GM19238 (cell line): ENCODE results near the gene HHAT.
A peak's percentile ranks its signal among the peaks of the same experiment; 100 is the strongest.

ENCODE experiments used
- DNase-seq: peaks from one replicate; pipeline ENCODE4 v3.0.0; 2011; ENCODE audit warnings: low spot score; ENCODE audit not compliant: insufficient read length

The HHAT gene

DNA sequence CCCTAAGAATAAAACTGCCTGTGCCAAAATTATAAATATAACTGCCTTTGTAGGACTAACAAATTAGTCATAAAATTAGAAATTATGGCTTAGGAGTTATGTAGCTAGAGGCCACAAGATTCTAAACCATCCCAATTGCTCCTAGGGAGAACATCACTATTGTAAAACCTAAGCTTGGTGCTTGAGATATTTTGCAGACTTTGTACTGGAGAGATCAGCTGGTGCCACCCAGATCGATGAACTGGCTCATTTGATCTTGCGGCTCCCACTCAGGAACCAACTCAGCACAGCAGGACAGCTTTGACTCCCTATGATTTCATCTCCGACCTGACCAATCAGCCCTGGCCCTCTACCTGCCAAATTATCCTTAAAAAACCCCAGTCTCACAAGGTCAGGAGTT, 30.6 kb downstream of the HHAT start:
- no peak for DNase-seq

DNA sequence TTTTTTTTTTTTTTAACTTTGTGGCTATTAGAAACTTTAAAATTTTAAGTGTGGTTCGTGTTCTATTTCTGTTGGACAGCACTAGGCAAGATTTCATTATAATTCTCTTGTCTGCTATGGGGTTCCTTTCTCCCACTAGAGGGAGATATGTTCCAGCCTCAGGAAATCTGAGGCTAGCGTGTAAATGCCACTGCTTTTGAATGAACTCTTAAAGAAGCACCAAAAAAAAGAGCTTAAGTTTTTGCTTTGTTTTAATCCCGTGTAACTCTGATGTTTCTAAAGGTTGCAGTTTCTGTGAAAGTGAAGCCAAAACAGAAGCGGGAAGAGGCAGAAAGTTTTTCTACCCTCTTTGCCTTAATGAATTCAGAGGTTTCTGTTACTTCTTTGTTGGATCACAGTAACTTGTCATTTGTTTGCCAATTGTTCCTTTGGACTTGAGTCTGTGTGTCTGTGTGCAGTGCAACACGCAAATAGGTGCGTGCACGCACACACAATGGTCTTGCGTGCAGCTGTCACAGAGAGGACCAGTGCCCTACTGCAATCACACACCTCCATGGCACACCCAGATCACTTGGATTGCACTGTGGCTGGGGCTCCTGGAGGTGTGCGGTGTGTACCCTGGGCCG, 32.3 kb downstream of the HHAT start:
- no peak for DNase-seq

DNA sequence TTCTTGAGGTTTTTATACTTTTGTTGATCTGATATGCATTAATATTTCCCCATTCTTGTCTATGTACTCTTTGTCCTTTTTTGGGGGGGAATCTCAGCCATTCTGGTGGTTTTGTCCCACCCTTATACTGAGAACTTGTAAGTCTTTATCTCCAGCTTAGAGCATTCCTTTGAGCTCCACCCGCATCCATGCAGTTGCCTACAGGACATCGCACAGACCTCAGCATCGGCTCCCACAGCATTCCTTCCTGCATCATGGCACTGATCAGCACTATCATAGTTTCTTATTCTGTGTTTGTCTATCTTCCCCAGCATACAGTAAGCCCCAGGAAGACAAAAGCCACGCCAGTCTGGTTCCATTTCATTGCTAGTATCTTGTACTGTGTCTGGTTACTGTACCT, 33.0 kb downstream of the HHAT start:
- no peak for DNase-seq

DNA sequence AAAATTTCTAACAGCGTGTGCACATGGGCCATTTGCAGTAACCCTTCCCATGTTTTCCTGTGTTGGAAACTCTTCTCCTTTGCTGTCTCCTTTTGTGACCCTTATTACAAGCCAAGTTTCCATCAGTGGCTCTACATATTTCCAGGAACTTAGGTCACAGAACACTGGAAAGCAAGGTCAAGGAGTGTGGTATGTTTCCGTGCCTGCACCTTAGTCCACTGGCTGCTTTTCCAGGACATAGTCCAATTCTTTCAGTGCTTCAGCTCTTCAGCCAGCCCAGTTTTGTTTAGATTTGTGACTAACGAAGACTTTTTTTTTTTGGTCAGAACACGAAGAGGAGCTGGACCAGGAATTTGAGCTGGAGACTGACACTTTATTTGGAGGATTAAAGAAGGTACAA, 33.8 kb downstream of the HHAT start:
- no peak for DNase-seq

- no peak for DNase-seq
Observed at GRCh38 chr1:210363119-210363518, 34.4 kb downstream of the HHAT start.

DNA sequence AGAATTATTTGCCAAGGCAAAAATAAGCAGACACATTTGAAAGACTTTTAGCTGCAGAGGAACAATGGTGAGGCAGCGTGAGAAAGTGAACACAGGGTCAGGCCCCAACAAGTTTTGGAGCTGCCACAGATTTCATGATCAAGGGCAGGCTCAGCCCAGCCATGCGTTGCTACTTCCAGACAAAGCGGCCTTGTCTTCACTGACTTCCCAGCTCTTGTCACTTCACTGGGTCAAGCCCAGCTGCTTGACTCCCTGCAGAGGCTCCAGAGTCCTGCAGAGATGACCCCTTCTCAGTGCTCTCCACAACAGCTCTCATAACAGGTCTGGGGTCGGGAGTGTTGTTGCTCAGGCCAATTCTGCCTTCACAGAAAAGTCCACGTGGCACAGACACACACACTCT, 35.8 kb downstream of the HHAT start:
- DNase-seq, result no peak

- DNase-seq, result no peak
Observed at GRCh38 chr1:210366767-210367166, 38.1 kb downstream of the HHAT start.

- no peak for DNase-seq
Observed at GRCh38 chr1:210367566-210367965, 38.9 kb downstream of the HHAT start.

- no peak for DNase-seq
Observed at GRCh38 chr1:210369425-210369824, 40.7 kb downstream of the HHAT start.

DNA sequence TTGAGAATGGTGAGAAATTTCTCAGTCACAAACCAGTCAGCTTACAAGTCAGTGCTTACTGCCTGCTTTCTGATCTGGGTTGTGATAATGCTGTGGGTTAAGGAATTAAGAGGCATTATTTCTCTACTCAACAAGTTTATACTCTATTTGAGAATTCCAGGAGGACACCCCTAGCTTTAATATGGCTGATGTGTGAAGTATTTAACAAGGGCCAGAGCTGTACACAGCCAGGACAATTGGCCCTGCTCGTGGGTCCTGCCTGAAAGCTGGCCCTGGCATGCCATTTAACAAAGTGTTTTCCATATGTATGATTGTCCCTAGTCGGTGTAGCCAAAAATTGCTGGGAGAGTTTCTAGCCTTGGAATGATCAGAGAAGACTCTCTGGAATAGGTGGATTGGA, 43.2 kb downstream of the HHAT start:
- DNase-seq, result no peak

GRCh38 chr1:210372491-210372890, 43.8 kb downstream of the HHAT start:
- no peak for DNase-seq

DNA sequence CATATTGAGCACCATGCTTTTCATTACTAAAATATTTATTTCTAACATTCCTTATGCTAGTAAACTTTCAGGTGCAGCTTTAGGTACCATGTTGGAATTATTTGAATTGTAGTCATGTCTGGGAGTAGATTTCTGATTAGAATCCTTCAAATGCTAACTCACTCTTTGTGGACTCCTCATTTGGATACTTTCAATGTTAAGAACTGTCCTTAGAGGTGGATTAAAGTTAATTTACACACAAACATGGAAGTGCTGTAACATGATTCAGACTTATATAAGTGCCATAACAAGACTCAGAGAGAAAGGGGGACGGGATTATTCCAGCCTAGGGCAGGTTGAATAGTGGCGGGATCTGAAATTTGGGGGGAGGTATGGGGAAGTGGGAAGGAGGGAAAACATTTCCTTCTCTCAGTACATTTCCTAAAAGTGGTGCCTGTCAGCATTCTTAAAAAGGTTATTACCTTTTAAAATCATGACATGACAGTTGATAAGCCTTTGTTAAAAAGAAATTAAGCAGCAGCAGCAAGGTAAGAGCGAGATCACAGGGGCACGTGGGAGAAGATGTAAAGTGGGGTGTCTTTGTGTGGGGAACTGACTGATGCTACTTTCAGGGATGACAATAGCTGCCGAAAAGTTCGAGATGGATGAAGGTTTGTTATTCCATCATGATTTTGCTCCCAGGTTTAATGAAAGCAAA, 44.4 kb downstream of the HHAT start:
- no peak for DNase-seq

GRCh38 chr1:210373628-210373877, 44.9 kb downstream of the HHAT start:
- DNase-seq, result no peak

GRCh38 chr1:210373878-210374599, 45.3 kb downstream of the HHAT start:
- peak; percentile 15 for DNase-seq

GRCh38 chr1:210374600-210374953, 45.9 kb downstream of the HHAT start:
- no peak for DNase-seq

DNA sequence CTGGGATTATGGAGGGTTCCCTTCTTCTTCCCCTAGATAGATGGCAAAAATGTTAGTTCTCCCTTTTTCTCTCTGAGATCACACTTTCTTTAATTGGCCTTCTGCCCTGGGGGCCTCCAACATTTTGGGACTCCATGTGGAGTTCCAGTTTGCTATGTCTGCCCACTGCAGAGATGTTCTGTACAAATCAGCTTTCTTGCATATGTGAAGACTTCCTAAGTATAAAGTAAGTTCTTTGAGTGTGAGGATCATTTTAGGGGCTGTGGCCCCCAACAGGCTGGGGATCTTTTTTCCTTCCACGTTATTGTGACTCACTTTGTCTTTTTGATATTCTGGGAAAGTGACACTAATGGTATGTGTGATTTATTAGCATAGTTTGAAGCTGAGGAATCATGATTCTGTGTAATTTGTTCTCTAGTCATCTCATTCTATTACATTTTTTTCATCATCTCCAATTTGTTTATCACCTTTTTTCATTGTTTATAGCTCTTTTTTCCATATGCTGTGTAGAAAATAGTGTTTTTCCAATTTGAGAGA, 48.2 kb downstream of the HHAT start:
- no peak for DNase-seq

GRCh38 chr1:210377731-210378333, 49.1 kb downstream of the HHAT start:
- no peak for DNase-seq

GRCh38 chr1:210378736-210379135, 50.0 kb downstream of the HHAT start:
- DNase-seq, result no peak

- DNase-seq, result no peak
Observed at GRCh38 chr1:210381934-210382333, 53.2 kb downstream of the HHAT start.

DNA sequence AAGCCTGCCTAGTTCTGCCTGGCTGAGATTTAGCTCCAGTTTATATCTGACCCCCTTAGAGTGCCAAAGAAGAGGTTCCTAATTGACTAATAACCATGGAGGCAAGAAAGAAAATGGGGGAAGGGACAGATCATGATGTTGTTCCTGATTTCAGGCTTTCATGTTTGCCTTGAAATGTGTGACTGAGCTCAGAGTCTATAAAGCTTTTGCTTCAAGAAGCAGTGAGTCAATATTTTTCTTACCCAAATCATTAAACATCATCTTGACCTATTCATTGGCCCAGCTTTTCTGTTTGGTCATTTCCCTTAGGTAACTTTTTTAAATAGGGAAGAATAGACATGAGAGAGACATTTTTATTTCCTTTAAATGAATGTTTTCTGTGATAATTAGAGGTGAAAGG, 55.9 kb downstream of the HHAT start:
- no peak for DNase-seq

DNA sequence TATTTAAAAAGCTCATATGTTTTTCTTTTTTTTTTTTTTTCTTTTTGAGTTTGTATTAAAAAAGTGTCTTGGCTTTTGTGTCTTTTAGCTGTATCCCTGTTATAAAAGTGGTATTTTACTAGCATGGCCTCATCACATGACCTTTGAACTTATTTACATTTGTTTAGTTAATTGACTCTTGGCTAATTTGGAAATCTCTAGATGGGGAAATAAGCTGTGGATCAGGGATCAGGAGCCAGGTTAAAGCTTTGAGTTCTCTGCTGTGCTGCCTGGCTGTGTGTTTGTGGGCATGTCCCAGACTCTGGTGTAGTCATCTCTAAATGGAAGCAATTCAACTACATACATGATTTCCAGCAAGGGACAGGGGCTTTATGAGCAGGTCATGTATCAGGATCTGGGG, 56.5 kb downstream of the HHAT start:
- DNase-seq, result no peak

DNA sequence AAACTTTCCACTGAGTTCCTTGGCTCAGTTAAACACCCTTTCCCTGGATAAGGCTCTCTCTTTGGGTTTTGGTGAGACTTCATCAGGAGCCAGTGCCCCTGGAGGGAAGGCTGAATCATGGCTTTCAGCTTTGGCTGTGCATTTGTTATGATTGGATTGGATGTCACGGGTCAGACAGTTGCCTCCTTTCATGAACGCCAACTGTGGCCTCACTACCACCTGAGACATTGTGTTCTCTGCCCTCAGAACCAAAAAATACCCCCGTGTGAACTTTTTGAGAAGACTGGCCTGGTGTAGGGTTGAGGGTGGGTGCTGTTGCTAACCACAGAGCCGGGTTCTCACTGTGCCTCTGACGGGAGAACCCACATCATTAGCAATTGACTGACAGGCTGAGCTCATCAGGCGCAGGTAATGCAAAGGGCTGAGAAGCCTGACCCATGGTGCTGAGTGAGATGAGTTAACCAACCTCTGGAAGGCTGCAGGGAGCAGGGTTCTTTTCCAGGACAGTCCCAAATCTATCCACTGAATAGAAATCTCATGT, 65.6 kb downstream of the HHAT start:
- no peak for DNase-seq
